Liver (tissue), 9 donors: Measurements from ENCODE around the gene PRM2. TPM values are rescaled to one million over a fixed set of nuclear protein-coding genes. Genes with fewer than 3 reads are reported as not detected.

ENCODE experiments used
- DNase-seq: peaks from one replicate; pipeline ENCODE4 v3.0.0-alpha.2; 2017; ENCODE audit warnings: low spot score
- H3K27ac ChIP-seq, 2 donors: one replicate each; pipeline ENCODE4 v1.7.0; 2013; ENCODE audit warnings: inconsistent platforms in 2 of 2, low read length in 2 of 2, control low read depth in 1 of 2, low read depth in 1 of 2, mild to moderate bottlenecking in 1 of 2
- H3K27me3 ChIP-seq, 4 donors: one replicate each; pipeline versions ENCODE4 v1.6.1 to v1.7.0; 2013; ENCODE audit warnings: low read length in 3 of 4, inconsistent platforms in 1 of 4, mild to moderate bottlenecking in 1 of 4, moderate library complexity in 1 of 4; ENCODE audit not compliant: control insufficient read depth in 4 of 4, insufficient read depth in 4 of 4
- H3K36me3 ChIP-seq, 4 donors: one replicate each; pipeline versions ENCODE4 v1.6.1 to v1.7.0; 2013; ENCODE audit warnings: low read length in 3 of 4, mild to moderate bottlenecking in 3 of 4, low read depth in 1 of 4, moderate library complexity in 1 of 4; ENCODE audit not compliant: control insufficient read depth in 4 of 4, insufficient read depth in 3 of 4
- H3K4me1 ChIP-seq, 4 donors: one replicate each; pipeline versions ENCODE4 v1.6.1 to v1.7.0; 2013; ENCODE audit warnings: low read length in 3 of 4, mild to moderate bottlenecking in 3 of 4, moderate library complexity in 1 of 4; ENCODE audit not compliant: control insufficient read depth in 4 of 4, insufficient read depth in 4 of 4
- H3K4me3 ChIP-seq, 3 donors: one replicate each; pipeline versions ENCODE4 v1.6.1 to v1.7.0; 2013; ENCODE audit warnings: low read length in 3 of 3, control low read depth in 1 of 3, low read depth in 1 of 3, mild to moderate bottlenecking in 1 of 3
- H3K9ac ChIP-seq, 2 donors: one replicate each; pipeline ENCODE4 v1.7.0; 2013; ENCODE audit warnings: low read length in 2 of 2, mild to moderate bottlenecking in 2 of 2, moderate library complexity in 2 of 2, control low read depth in 1 of 2, low read depth in 1 of 2
- H3K9me3 ChIP-seq, 4 donors: one replicate each; pipeline versions ENCODE4 v1.6.1 to v1.7.0; 2013; ENCODE audit warnings: low read length in 3 of 4; ENCODE audit not compliant: control insufficient read depth in 4 of 4
- FOXA1 ChIP-seq: IDR thresholded peaks from 2 replicates; pipeline ENCODE4 v1.6.1; 2016; ENCODE audit warnings: antibody characterized with exemption
- FOXA2 ChIP-seq: IDR thresholded peaks from 2 replicates; pipeline ENCODE4 v1.6.1; 2016; ENCODE audit warnings: antibody characterized with exemption
- GABPA ChIP-seq, 2 donors: IDR thresholded peaks in 1 of 2; conservative IDR thresholded peaks in 1 of 2; 2 replicates each; pipeline ENCODE4 v1.6.1; 2016; ENCODE audit warnings: antibody characterized with exemption in 2 of 2, mild to moderate bottlenecking in 1 of 2, moderate library complexity in 1 of 2
- HNF4A ChIP-seq, 2 donors: conservative IDR thresholded peaks; 2 replicates each; pipeline ENCODE4 v1.6.1; 2016; ENCODE audit warnings: antibody characterized with exemption in 2 of 2, mild to moderate bottlenecking in 2 of 2
- HNF4G ChIP-seq: IDR thresholded peaks from 2 replicates; pipeline ENCODE4 v1.6.1; 2016; ENCODE audit warnings: antibody characterized with exemption
- MAX ChIP-seq: IDR thresholded peaks from 2 replicates; pipeline ENCODE4 v1.6.1; 2016; ENCODE audit warnings: antibody characterized with exemption
- NR2F2 ChIP-seq: IDR thresholded peaks from 2 replicates; pipeline ENCODE4 v1.6.1; 2016; ENCODE audit warnings: antibody characterized with exemption
- RAD21 ChIP-seq, 2 donors: IDR thresholded peaks; 2 replicates each; pipeline ENCODE4 v1.6.1; 2016; ENCODE audit warnings: antibody characterized with exemption in 2 of 2, mild to moderate bottlenecking in 2 of 2
- REST ChIP-seq: IDR thresholded peaks from 2 replicates; pipeline ENCODE4 v1.6.1; 2016; ENCODE audit warnings: antibody characterized with exemption, mild to moderate bottlenecking
- RXRA ChIP-seq, 2 donors: IDR thresholded peaks; 2 replicates each; pipeline ENCODE4 v1.6.1; 2017 to 2018; ENCODE audit warnings: antibody characterized with exemption in 2 of 2, mild to moderate bottlenecking in 1 of 2
- SP1 ChIP-seq: IDR thresholded peaks from 2 replicates; pipeline ENCODE4 v1.6.1; 2018; ENCODE audit warnings: antibody characterized with exemption, mild to moderate bottlenecking
- TAF1 ChIP-seq: conservative IDR thresholded peaks from 2 replicates; pipeline ENCODE4 v1.6.1; 2016; ENCODE audit warnings: antibody characterized with exemption, mild to moderate bottlenecking
- YY1 ChIP-seq: IDR thresholded peaks from 2 replicates; pipeline ENCODE4 v1.6.1; 2016; ENCODE audit warnings: antibody characterized with exemption, mild to moderate bottlenecking
- WGBS: extraction: QIAGEN DNeasy Blood & Tissue Kit; methylation state at CpG from one replicate; pipeline ENCODE4 v1.1.7; 2013; 5-methylcytosine and 5-hydroxymethylcytosine counted together
- polyA plus RNA-seq, 2 donors: library from polyadenylated mRNA; stranded (reverse) in 1 of 2; unstranded in 1 of 2; fragments of 200-250 nt in 1 of 2; fragments of >200 nt in 1 of 2; fragmentation: Nextera tagmentation in 1 of 2; extraction: Ambion mirVana in 1 of 2; gene quantifications; one replicate each; pipeline versions ENCODE4 v1.2.1 to v1.2.3, GENCODE V29; 2013 to 2015
- total RNA-seq, 2 donors: library from RNA; depleted of rRNA; stranded (reverse); fragments of >200 nt; gene quantifications; one replicate each; pipeline ENCODE4 v1.2.3, GENCODE V29; 2014
- TF ChIP-seq, protein P1 (sequence below): fragments of 150-350 bp; IDR thresholded peaks from 2 replicates; pipeline ENCODE4 v1.5.1; 2017; ENCODE audit warnings: improper control_type of control experiment, low read depth, low read length; ENCODE audit not compliant: missing input control
- TF ChIP-seq, protein P2 (sequence below): IDR thresholded peaks from 2 replicates; pipeline ENCODE4 v1.6.1; 2016; ENCODE audit warnings: antibody characterized with exemption
- donor health status: healthy.
- donor health status: healthy.
- donor health status: healthy.
- donor health status: healthy.
- donor health status: healthy.

Gene PRM2
- total and polyA plus RNA-seq, 4 donors, result not detected

- Histone ChIP-seq H3K9ac (no peak overlapping the region), H3K27me3 (no peaks in the 10 kb centered on the region), H3K9me3 (no peaks in the 10 kb centered on the region), H3K27ac (no peak overlapping the region), H3K36me3 (no peaks in the 10 kb centered on the region), H3K4me1 (peaks cover 0 to 5% (median 1%) of the 10 kb centered on the region in 4 donors), H3K4me3 (no peak overlapping the region)
- 83% methylated on average over 15 of the region's 15 CpGs for WGBS
- no peak for DNase-seq
- TF ChIP-seq SP1, result no peak
- no peak for TF ChIP-seq FOXA2
- no peak for TF ChIP-seq HNF4A (conservative IDR thresholded peaks at IDR 0.05)
- no peak for TF ChIP-seq FOXA1
- no peak for TF ChIP-seq RXRA (IDR thresholded peaks at IDR 0.05)
- TF ChIP-seq HNF4G, result no peak
- no peak for TF ChIP-seq RAD21 (IDR thresholded peaks at IDR 0.05)
- no peak for TF ChIP-seq YY1
- TF ChIP-seq, protein P1, sequence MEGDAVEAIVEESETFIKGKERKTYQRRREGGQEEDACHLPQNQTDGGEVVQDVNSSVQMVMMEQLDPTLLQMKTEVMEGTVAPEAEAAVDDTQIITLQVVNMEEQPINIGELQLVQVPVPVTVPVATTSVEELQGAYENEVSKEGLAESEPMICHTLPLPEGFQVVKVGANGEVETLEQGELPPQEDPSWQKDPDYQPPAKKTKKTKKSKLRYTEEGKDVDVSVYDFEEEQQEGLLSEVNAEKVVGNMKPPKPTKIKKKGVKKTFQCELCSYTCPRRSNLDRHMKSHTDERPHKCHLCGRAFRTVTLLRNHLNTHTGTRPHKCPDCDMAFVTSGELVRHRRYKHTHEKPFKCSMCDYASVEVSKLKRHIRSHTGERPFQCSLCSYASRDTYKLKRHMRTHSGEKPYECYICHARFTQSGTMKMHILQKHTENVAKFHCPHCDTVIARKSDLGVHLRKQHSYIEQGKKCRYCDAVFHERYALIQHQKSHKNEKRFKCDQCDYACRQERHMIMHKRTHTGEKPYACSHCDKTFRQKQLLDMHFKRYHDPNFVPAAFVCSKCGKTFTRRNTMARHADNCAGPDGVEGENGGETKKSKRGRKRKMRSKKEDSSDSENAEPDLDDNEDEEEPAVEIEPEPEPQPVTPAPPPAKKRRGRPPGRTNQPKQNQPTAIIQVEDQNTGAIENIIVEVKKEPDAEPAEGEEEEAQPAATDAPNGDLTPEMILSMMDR, result no peak
- TF ChIP-seq TAF1, result no peak
- TF ChIP-seq GABPA (IDR thresholded peaks at IDR 0.05 in 1 of 2, conservative IDR thresholded peaks at IDR 0.05 in 1 of 2), result no peak
- TF ChIP-seq REST, result no peak
- TF ChIP-seq, protein P2, sequence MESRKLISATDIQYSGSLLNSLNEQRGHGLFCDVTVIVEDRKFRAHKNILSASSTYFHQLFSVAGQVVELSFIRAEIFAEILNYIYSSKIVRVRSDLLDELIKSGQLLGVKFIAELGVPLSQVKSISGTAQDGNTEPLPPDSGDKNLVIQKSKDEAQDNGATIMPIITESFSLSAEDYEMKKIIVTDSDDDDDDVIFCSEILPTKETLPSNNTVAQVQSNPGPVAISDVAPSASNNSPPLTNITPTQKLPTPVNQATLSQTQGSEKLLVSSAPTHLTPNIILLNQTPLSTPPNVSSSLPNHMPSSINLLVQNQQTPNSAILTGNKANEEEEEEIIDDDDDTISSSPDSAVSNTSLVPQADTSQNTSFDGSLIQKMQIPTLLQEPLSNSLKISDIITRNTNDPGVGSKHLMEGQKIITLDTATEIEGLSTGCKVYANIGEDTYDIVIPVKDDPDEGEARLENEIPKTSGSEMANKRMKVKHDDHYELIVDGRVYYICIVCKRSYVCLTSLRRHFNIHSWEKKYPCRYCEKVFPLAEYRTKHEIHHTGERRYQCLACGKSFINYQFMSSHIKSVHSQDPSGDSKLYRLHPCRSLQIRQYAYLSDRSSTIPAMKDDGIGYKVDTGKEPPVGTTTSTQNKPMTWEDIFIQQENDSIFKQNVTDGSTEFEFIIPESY, result no peak
- TF ChIP-seq MAX, result no peak
- no peak for TF ChIP-seq NR2F2
These were observed 32.4 kb upstream of the PRM2 start for GRCh38 chr16:11308493-11309283.
